GM18520 (cell line): ENCODE data around the gene SLC9A2.

Experiments
- ATAC-seq: cut with Tn5 transposase; IDR thresholded peaks from one replicate; pipeline ENCODE4 v1.9.1; 2021; ENCODE audit not compliant: unreplicated experiment

Gene SLC9A2

GRCh38 chr2:102724553-102724952 is 105.2 kb downstream of the SLC9A2 start:
- no peak for ATAC-seq

- no peak for ATAC-seq
Observed at GRCh38 chr2:102726128-102727087, 107.1 kb downstream of the SLC9A2 start.

- ATAC-seq: no peak
Observed at GRCh38 chr2:102735416-102736109, 116.2 kb downstream of the SLC9A2 start.

GRCh38 chr2:102736110-102736409 is 116.7 kb downstream of the SLC9A2 start:
- no peak for ATAC-seq

DNA sequence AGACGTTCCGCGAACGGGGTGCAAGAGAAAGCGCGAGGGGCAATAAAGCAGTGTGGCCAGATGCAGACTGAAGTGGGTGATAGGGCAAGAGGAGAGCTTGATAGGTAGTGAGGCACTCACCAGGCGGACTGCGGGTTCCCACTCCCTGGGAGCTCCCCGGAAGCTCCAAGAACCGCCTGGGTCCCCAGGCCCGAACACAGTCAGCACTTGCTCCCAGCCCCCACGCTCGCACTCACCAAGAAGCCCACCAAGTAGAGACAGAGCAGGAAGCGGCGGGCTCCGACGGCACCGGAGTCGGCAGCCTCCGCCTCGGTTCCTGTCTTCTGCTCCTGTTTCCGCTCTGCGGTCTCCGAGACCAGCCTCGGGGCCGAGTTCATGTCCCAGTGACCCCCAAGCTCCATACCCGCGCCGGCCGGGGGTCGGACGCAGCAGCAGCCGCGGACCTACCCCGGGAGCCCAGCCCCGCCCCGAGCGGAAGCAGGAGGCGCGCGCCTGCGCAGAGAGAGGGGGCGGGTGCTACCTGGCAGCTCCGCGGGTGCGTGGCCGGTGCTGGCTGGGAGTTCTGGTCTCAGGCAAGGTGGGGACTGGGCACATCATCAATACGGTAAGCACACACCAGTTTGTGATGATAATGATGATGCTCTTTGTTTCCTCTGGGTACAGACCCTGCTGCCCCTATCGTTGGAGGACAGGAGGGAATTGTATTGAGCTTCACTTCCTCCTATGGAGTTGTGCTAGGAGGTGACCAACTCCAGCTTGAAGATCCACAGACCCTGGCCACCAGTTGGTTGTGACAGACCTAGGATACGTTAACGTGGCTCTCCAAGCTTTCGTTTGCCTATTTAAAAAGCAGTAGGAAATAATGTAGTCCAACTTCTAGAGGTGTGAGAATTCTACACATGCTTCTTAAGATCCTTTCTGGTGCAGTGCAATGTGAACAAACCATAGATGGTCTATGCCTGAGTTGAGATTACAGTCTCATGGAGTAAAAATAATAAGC is 117.4 kb downstream of the SLC9A2 start:
- ATAC-seq: peak; percentile 86

DNA sequence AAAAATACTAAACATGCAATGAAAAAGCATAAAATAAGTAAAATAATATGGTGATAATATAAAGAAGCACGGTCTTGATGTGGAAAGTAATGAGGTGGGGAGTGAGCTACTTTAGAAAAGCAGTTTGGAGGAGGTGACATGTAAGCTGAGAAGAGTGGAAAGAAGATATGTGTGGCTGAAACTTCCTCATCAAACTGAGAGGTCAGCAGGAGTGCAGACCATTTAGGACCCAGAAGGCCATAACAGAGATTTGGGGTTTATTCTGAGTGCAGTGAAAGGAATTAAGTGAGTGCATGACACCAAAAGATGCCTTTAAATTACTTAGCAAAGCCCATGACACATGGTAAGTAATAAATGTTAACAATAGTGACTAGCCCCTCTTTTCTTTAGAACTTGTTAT is 118.1 kb downstream of the SLC9A2 start:
- peak; percentile 51 for ATAC-seq

GRCh38 chr2:102743259-102743658 is 123.9 kb downstream of the SLC9A2 start:
- no peak for ATAC-seq

GRCh38 chr2:102748107-102748506 is 128.8 kb downstream of the SLC9A2 start:
- ATAC-seq: no peak

GRCh38 chr2:102749938-102750337 is 130.6 kb downstream of the SLC9A2 start:
- peak; percentile 70 for ATAC-seq

DNA sequence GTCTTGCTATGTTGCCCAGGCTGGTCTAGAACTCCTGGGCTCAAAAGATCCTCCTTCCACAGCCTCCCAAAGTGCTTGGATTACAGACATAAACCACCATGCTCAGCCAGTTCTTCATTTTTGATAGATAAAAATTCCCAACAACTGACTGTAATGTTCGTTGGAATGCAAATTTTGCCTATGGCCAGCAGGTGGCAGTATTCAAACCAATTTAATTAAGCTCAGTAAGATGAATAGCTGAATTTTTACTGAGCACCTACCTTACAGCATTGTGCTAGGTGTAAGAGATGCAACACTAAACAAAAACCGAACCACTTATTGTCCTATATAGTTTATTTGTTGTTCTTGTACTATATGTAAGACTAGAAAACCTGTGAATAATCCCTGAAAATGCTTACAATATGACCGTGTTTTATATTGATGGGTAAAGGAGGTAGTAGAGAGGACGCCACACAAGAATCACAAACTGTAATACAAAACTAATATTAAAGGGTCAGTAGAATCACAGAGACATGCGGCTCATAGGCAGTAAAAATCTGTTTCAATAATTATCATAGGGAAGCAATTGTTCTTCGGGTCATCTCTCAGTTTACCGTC is 134.3 kb downstream of the SLC9A2 start:
- no peak for ATAC-seq

DNA sequence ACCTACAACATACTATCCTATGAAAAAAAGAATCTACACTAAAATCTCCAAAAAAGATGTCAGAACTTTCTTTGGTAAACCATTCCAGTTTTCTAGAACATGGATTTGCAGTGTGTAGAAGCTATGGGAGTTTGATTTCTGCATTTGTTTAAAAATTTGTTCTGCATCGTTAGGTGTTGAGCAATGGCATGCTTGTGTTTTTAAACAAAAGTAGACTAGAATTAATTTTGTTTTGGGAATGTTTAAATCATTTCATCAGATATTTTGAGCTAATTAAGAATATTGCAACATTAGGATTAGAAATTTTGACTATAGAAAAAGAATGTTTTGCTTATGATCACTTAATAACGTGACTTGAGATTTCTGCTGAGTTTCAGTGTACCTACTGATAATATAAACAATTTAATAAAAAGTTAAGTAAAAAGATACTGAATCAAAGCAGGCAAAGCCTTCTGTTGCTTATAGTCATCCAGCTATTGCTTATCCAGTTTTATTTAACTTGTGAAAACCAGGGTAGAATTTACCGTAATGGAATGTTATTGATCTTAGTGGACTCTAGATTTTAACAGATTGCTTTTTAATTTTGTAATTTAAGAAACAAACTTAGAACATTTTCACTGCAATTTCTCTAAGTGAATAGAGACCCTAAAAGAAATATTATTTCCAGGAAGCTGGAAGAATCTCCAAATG is 135.2 kb downstream of the SLC9A2 start:
- no peak for ATAC-seq

- no peak for ATAC-seq
Observed at GRCh38 chr2:102755284-102755683, 135.9 kb downstream of the SLC9A2 start.

DNA sequence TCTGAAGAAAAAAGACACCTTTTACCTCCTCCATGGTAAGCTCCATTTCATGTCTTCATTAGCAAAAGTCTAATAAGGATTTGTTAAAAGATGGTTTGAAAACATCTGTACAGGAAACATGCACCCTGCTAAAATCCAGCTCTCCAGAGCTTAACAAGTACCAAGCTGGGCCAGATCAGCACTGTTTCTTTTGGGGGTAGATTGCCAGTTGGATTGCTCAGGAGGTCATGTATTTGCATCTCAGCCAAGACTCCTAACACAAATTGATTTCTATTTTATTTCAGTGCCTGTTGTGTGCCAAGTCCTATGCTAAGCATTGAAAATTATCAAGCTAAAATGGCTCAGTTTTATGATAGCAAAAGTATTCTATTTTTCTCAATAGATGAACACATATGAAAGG is 139.1 kb downstream of the SLC9A2 start:
- no peak for ATAC-seq
